ENCODE results near the gene CTTN. TPM values are rescaled to one million over a fixed set of nuclear protein-coding genes. Genes with fewer than 3 reads are reported as not detected.
A peak's percentile ranks its signal among the peaks of the same experiment; 100 is the strongest.

Gene CTTN
- total RNA-seq (2014; rRNA removed; shearing (Covaris generic)), result 56.4 and 71.3 TPM in 2 replicates

DNA sequence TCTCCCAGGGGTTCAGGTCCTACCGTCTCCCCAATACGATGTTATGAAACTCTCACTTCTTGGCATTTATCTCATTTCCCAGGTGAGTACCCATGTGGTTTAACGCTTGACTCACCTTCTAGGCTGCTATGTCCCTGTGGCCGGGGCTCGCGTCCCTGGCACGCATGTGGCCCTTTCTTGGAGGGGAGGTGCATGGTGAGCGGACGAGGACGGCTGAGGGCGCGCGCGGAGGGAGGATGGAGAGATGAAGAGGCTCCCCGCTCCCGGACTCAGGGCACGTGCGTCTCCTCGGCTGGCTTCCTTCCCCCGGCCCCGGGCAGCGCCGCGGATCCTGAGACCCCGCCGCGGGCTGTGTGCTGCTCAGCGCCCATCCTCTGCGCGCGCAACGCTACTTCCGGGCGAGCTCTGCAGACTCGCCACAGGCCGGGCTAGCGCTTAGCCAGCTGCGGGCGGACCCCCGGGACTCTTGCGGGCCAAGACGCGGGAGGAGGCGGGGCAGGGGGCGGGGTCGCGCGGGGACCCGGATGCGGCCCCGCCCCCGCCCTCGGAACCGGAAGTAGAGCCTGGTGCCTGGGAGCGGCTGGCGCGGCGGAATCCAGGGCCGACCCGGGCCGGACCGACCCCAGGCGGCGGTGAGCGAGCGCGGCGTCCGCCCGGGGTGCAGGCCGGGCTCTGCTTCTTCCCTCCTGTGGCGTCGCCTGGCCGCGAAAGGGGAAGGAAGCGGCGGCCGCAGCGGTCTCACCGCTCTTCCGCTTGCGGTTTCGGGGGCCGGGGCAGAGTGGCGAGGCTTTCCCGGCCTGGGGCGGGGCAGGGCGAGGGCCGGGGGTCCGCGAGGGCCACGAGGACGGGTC is at the start of gene CTTN:
Gene CTTN, plus strand, starts transcription at position 547 of the 851 bp plus-strand sequence. CDS start 8,769 bp downstream, outside the sequence.
- Histone ChIP-seq H3K4me1 (peaks cover 2% of the 10 kb centered on the region; the same call in 1 of the 2 replicates), H3K27me3 (no peaks in the 10 kb centered on the region), H3K9me3 (replicated peaks) (no peaks in the 10 kb centered on the region), H3K36me3 (no peaks in the 10 kb centered on the region; the same call in 1 of the 2 replicates), H3K27ac (peak within 1 kb of the TSS; percentile 78), H3K4me3 (peak within 1 kb of the TSS; percentile 100)
- peak; percentile 86 to 89 for DNase-seq

DNA sequence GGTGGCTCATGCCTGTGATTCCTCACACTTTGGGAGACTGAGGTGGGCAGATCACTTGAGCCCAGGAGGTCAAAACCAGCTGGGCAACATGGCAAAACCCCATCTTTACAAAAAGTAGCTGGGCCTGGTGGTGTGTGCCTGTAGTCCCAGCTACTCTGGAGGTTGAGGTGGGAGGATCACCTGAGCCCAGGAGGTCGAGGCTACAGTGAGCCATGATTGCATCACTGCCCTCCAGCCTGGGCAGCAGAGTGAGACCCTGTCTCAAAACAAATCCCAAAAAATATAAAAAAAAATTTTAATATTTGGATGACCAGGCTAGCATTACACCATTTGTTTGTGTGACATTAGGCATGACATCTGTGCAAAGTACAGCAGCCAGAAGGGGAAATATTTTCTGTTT is 49.7 kb upstream of the CTTN start:
- H3K27me3 ChIP-seq, result no peaks in the 10 kb centered on the region
- H3K4me3 ChIP-seq, result no peak overlapping the region
- H3K9me3 ChIP-seq (replicated peaks), result no peaks in the 10 kb centered on the region
- no peak overlapping the region for H3K27ac ChIP-seq
- no peak for DNase-seq
- no peaks in the 10 kb centered on the region for H3K4me1 ChIP-seq
- peaks cover 3% of the 10 kb centered on the region for H3K36me3 ChIP-seq

DNA sequence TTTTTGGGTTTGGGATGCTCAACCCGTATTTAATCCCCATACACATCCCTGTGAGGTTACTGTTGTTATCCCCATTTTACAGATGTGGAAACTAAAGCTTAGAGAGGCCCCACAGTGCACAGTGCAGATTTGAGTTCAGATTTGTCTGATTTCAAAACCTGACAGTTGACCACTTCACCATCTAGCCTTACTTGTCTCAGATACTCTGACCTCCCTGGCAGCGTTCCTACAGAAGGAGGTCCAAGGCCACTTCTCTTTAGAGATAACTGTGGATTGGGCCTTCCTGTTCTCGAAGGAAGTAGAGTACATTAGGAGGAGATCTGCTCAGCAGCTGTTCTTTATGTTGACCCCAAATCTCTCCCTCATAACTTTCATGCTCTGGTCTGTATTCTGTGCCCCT is 46.7 kb upstream of the CTTN start:
- H3K4me3 ChIP-seq, result no peak overlapping the region
- peaks cover 17% of the 10 kb centered on the region for H3K36me3 ChIP-seq
- DNase-seq, result no peak
- no peaks in the 10 kb centered on the region for H3K4me1 ChIP-seq
- H3K27ac ChIP-seq, result no peak overlapping the region
- no peaks in the 10 kb centered on the region for H3K9me3 ChIP-seq (replicated peaks)
- no peaks in the 10 kb centered on the region for H3K27me3 ChIP-seq

DNA sequence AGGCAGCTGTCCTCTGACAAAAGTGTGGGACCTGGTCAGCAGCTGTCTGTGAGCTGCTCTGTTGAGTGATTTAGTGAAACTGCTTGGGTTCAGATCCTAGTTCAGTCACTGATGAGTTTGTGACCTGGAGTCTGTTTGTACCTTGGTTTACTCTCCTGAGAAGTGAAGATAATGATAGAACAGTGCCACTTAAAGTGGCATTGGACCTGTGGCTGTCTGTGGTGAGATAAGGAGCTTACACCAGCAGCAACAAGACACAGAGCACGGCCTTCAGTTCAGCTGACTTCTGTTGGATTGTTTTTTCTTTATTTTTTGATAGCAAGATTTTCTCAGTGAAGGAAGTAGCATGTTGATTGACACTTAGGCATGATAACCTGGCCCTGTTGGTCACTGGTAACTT is 46.2 kb upstream of the CTTN start:
- no peak for DNase-seq
- H3K4me3 ChIP-seq, result no peak overlapping the region
- no peaks in the 10 kb centered on the region for H3K9me3 ChIP-seq (replicated peaks)
- H3K4me1 ChIP-seq, result no peaks in the 10 kb centered on the region
- H3K27ac ChIP-seq, result no peak overlapping the region
- H3K36me3 ChIP-seq, result peaks cover 14% of the 10 kb centered on the region
- H3K27me3 ChIP-seq, result no peaks in the 10 kb centered on the region

DNA sequence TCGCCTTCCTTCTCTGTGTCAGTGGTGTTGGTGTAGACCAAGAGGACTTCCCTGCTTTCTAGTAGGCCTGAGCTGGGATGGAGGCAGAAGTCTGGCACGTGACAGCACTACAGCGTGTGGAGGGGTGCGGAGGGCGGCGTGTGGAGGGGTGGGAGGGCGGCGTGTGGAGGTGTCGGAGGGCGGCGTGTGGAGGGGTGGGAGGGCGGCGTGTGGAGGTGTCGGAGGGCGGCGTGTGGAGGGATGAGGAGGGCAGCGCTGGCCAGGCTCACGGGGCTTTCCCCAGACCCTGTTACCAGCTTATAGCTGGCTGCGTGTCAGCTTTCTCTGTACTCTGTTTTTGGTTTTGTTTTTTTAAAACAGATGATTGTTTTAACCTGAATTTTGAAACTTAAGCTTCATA is 45.7 kb upstream of the CTTN start:
- Histone ChIP-seq H3K4me1 (no peaks in the 10 kb centered on the region), H3K36me3 (peaks cover 14% of the 10 kb centered on the region)

DNA sequence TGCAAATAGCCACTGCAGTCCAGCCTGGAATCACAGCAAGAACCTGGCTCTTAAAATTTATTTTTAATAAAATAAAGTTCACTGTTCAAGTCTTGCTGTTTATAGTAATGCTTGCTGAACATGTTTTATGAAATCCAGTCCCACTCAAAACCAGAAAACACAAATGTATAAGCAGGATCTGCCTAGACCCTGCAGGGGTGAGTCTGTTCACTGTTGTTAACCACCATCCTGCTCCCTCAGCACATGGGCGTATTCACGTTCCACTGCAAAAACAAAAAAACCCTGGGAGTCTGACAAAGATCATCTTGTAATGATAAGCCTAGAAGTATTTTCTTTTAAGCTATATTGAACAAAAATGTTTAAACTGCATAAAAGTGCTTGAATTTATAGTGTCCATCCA is 45.0 kb upstream of the CTTN start:
- peaks cover 14% of the 10 kb centered on the region for H3K36me3 ChIP-seq

More for the DNA sequence above, 45.7 kb upstream of the CTTN start:
- H3K9me3 ChIP-seq (replicated peaks), result no peaks in the 10 kb centered on the region
- no peak overlapping the region for H3K4me3 ChIP-seq
- H3K27me3 ChIP-seq, result no peaks in the 10 kb centered on the region
- no peak overlapping the region for H3K27ac ChIP-seq
- DNase-seq, result no peak

DNA sequence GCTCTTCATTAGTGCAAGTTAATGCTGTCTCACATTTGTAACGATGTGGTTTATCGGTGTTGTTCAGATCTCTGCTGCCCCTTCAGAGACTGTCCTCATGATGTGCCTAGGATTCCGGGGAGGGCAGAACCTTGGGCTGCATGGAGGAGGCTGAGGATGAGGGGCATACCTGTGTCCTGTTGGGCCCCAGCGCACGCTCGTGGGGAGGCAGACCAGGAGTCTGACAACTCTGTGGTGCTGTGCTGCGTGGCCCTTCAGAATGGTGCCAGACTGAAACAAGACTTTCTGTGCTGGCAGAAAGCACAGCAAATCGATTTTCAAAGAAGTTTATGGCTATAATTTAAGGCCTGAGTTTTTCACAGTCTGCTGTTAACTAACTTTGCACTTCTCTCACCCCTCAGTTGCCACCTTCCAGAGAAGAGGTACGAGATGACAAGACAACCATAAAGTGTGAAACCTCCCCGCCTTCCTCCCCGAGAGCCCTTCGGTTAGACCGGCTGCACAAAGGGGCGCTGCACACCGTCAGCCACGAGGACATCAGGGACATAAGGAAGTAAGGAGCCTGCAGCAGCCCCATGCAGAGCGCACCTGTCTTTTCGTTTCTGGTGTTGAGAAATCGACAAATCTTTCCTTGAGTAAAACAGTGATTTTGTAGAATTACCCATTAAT is 44.3 kb upstream of the CTTN start:
- no peaks in the 10 kb centered on the region for H3K9me3 ChIP-seq (replicated peaks)
- no peak overlapping the region for H3K27ac ChIP-seq
- H3K27me3 ChIP-seq, result no peaks in the 10 kb centered on the region
- H3K4me1 ChIP-seq, result no peaks in the 10 kb centered on the region
- no peak overlapping the region for H3K4me3 ChIP-seq
- DNase-seq, result no peak
- peaks cover 14% of the 10 kb centered on the region for H3K36me3 ChIP-seq

More for the DNA sequence above, 45.0 kb upstream of the CTTN start:
- Histone ChIP-seq H3K27me3 (no peaks in the 10 kb centered on the region), H3K9me3 (replicated peaks) (no peaks in the 10 kb centered on the region), H3K27ac (no peak overlapping the region), H3K4me3 (no peak overlapping the region), H3K4me1 (no peaks in the 10 kb centered on the region)
- no peak for DNase-seq

DNA sequence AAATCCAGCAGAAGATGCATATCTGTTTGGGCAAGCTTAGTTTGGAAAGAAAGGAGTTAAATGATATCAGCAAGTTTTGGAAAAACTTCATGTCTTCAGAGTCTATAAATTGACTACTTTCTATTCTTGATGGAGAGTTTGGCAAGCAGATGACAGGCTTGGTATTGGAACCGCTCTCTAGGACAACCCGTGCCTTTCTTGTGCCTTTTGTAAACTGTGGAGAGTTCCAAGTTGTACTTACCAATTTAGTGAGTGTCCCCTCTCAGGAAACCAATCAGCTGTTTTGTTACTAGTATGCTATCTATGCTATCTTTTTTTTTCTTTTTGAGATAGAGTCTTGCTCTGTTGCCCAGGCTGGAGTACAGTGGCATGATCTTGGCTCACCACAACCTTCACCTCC is 43.7 kb upstream of the CTTN start:
- peaks cover 14% of the 10 kb centered on the region for H3K36me3 ChIP-seq

DNA sequence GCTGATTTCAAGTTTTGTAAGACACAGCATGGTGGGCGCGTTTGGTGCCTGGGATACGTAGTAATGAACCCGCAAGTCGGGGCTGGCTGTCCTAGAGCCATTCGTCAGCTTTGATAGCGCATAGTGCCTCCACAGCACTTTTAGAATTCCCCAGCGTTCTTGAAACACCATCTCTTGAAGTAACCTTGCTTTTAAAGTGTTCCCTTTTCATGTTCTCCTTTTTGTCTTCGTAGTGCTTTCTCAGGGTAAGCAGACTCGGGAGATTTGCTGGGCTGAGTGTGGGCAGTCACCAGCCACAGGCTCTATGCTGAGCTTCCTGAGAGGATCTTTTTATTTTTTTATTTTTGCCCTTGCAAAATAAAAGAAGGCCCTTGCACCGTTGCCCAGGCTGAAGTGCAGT is 39.6 kb upstream of the CTTN start:
- Histone ChIP-seq H3K36me3 (peaks cover 26% of the 10 kb centered on the region), H3K27ac (no peak overlapping the region), H3K9me3 (replicated peaks) (no peaks in the 10 kb centered on the region), H3K4me3 (no peak overlapping the region), H3K4me1 (no peaks in the 10 kb centered on the region), H3K27me3 (no peaks in the 10 kb centered on the region)
- DNase-seq, result no peak

More for the DNA sequence above, 43.7 kb upstream of the CTTN start:
- Histone ChIP-seq H3K4me3 (no peak overlapping the region), H3K9me3 (replicated peaks) (no peaks in the 10 kb centered on the region), H3K27me3 (no peaks in the 10 kb centered on the region), H3K4me1 (no peaks in the 10 kb centered on the region), H3K27ac (no peak overlapping the region)
- DNase-seq, result no peak

DNA sequence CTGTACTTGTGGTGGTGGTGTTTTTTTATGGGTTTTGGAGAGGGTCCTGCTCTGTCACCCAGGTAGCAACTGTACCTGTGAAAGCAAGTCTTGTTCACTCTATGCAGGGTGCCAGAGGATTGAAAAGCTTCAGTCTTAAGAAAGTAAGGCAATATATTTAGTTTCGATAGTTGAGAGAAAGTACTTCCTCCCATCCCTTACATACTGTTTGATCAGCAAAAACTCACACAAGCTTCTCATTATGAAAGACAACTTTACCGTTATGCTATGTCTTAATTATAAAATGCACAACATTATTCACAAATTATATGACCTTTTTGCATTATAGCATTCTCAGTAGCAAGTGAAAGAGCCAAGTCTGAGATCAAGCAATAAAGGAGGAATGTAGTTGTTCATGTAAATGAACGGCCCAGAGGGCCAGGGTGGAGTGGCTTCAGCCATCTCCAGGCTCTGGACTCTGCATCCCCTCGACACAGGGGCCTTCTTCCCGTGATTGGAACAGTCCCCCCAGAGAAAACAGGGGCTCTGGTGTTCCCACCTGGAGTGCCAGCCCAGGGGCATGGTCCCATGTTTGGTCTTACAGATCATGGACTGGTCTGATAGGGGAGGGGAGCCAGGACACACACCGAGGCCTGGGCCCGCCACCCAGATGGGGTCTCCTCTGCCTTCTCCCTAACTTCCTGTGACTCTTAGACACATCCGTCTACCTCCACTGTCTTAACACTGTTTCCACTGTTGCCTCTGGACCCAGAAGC is 38.7 kb upstream of the CTTN start:
- Histone ChIP-seq H3K4me1 (no peaks in the 10 kb centered on the region), H3K36me3 (peaks cover 25% of the 10 kb centered on the region), H3K9me3 (replicated peaks) (no peaks in the 10 kb centered on the region), H3K27me3 (no peaks in the 10 kb centered on the region), H3K4me3 (no peak overlapping the region), H3K27ac (no peak overlapping the region)
- no peak for DNase-seq

DNA sequence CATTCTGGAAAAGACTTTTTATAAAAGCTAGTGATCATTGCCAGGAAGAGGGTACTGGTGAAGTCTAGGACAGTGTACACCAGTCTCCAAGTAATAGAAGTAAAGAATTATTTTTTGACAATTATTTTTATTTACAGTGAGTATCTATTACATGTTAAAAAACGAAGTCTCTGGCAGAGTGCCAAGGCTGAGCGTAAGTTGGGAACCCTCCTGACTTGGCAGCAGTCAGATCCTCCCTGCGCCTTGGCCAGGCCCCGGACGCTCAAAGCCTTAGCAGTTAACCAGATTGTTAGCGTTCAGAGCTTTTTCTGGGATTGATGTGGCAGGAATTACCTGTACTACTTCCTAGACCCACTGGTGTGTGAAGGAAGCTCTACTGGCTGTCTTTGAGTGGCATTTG is 38.1 kb upstream of the CTTN start:
- H3K4me1 ChIP-seq, result no peaks in the 10 kb centered on the region
- peaks cover 22% of the 10 kb centered on the region for H3K36me3 ChIP-seq
- H3K9me3 ChIP-seq (replicated peaks), result no peaks in the 10 kb centered on the region
- H3K27me3 ChIP-seq, result no peaks in the 10 kb centered on the region
- no peak for DNase-seq
- H3K4me3 ChIP-seq, result no peak overlapping the region
- no peak overlapping the region for H3K27ac ChIP-seq

DNA sequence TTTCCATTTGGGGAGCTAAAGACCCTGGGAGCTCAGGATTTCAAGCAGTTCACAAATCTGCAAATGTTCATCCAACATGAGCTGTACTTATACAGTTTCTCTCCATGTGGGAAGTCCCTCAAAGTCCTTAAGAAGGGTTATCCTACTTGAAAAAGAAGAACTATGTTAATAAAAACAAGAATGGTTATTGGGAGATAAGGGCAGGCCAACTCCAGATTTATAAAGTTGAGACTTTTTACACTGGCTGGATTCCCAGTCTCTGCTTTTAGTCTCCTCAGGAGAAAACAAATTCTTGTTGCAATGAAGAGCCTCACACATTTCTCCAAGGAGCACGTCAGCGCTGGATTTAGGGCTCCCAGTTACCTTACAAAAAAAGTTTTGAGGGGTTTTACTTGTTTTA is 34.2 kb upstream of the CTTN start:
- Histone ChIP-seq H3K4me1 (no peaks in the 10 kb centered on the region), H3K9me3 (replicated peaks) (no peaks in the 10 kb centered on the region), H3K4me3 (no peak overlapping the region), H3K27ac (no peak overlapping the region), H3K36me3 (peaks cover 22% of the 10 kb centered on the region), H3K27me3 (no peaks in the 10 kb centered on the region)
- DNase-seq, result no peak

DNA sequence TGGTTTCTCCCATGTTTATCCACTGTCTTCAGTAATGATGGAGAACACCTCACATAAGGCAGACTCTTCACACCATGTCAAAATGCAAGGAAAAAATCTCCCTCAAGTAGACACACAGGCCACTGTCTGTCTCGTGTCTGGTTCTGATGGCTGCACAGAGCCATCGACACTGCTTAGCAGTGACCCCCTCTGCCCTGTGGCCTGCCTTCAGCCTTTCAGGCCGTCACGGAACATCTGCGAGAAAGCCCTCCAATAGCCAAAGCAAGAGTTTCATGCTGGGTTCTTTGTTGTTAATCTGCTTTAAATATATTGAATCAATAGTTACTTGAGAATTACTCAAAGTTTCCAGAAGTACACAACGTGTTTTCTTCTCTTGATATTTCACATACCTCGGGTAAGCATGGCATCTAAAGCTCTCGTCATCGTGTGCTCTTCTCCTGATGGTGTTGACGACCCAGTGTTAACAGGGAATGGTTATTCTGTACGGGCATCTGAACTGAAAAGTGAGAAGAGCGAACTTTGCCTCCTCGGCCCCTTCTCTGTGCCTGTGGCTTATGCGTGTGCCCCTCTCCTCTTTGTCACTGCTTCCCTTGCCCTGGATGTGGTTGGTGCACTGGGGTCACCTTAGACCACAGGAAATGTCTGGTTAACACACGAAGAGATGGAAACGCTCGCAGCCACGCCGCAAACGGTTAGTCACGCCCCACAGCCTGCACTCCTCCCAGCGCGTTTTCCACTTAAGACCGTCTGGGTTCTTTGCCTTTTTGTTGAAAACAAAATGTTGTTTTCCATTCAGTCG is 33.4 kb upstream of the CTTN start:
- Histone ChIP-seq H3K4me1 (no peaks in the 10 kb centered on the region), H3K9me3 (replicated peaks) (no peaks in the 10 kb centered on the region), H3K4me3 (no peak overlapping the region), H3K27me3 (no peaks in the 10 kb centered on the region), H3K36me3 (peaks cover 22% of the 10 kb centered on the region), H3K27ac (no peak overlapping the region)
- DNase-seq, result no peak

DNA sequence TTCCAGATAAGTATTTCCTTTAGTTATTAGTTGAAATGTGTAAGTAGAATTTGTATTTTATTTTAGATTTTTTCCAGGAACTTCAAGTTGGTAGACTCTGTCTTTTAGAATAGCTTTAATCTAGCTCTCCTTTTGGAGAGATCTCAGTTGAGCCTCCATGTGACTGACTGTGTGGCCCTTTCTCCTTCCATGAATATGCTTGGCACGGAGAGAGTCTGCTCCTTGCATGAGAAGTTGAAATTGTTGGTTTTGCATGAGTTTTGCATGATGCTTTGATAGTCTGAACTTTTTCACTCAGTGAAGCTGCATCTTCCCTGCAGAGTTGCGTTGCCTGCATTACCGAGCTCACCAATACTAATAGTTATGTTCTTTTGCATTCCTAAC is 32.8 kb upstream of the CTTN start:
- no peak for DNase-seq
- Histone ChIP-seq H3K36me3 (peaks cover 20% of the 10 kb centered on the region), H3K4me1 (no peaks in the 10 kb centered on the region), H3K9me3 (replicated peaks) (no peaks in the 10 kb centered on the region), H3K27ac (no peak overlapping the region), H3K4me3 (no peak overlapping the region), H3K27me3 (no peaks in the 10 kb centered on the region)

All from SJCRH30 (cell line).